HG02852 (cell line): ENCODE results near the gene PRDM16.
"Not testable (repeated sequence)": the region's sequence is repeated elsewhere in the genome, so short reads cannot be mapped to it uniquely, and the experiment has no call there.

Experiments used
- ATAC-seq: cut with Tn5 transposase; IDR thresholded peaks from one replicate; pipeline ENCODE4 v1.9.1; 2021; ENCODE audit warnings: mild to moderate bottlenecking, moderate library complexity; ENCODE audit not compliant: unreplicated experiment

PRDM16 gene

DNA sequence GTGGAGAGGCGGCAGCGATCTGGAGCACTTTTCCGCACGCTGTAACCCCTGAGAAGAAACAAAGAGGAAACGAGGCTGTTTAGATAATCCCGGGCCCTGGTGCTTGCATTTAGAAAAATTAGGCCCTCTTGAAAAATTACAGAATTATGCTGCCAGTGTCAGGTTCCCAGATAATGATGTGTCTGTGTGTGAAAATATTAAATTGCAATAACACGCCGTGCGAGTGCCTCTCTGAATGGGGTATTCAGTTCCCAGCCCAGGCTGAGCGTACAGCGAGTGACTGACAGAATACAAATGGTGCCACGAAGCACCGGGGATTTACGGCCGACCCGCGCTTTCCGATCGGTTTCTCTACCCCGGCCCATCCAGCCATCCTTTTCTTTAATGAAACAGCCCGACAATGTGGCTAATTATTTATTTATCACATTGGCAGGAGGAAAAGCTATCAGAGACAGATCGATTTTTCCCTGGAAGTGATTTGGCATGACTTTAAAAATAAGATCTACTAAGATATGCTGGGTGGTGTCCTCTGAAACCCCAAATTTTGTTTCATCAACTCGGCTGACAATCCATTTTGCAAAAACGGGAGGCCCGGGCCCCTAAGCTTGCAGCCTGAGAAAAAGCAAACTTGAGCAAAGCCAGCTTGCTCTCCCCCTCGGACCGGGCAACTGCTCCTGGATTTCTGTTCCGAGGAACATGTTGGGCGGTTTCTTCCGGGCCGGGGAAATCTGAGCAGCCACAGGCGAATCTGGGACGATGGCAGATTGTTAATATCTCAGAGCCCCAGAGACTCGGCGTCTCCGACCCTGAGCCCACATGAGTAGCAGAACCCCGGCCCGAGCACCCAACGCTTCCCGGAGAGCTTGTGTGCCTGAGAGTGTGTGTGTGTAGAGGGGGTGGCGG lies 11.3 kb downstream of the PRDM16 start:
- no peak for ATAC-seq

DNA sequence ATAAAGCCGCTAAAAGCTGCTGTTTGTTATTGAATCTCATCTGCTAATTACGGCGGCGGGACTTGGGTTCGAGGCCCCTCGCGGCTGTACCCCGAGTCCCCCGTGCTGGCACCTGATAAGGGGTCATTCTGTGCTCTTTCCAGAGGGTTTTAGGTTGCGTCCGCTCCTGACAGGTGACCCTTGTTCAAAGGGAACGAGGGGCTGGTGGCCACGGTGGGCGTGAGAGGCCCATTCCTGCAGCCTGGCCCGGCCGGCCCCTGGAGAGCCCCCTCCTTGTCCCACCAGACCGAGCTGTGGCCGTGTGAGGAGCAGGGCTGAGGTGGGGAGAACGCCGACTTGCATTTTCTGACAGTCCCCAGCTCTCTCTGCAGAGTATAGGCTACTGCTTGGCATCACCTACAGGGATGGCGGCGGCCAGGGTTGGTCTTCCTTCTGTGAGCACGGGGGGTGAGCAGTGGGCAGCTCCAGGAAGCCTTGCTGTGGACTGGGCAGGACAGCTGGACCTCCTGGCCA lies 12.2 kb downstream of the PRDM16 start:
- ATAC-seq = no peak

GRCh38 chr1:3082051-3082450 lies 13.0 kb downstream of the PRDM16 start:
- ATAC-seq = no peak

DNA sequence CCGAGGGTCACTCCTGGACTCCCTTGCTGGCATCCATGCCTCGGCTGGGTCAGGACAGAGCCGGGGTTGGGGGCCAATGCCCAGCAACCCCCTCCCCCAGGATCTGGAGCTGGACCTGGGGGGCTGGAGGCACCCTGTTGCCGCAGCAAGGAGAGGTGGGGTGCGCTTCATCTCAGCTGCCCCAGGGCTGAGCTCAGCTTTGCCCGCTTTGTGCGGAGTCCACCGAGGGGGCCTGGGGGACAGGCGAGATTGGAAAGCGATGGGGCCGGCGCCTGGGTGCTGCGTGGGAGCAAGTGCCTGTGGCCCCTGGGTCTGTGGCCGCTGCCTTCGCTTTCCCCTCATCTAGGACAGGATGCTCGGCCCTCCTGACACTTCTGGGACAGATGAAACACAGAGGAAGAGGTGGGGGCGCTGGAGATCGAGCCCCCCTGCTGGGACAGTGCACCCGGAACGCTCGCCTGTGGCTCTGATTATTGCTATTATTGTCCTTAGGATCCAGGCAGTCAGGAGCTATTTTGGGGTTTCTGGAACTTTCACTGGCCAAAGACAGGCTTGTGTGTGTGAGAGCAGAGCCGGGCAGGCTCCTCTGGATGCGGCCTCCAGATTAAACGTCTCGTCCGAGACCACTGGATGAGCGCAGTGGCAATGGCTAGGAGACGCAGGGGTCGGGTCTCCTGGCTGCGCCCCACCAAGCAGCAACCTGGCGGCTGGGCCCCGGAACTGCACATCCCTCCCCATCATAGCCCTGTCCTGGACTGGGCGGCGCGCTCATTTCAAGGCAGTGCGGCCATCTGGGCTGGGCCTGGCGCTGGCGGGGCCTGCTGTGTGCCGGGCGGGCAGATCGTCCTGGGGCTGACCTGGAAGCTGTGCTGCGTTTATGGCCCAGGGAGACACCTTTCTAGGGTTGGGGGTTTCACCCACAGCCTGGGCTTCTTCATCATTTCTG lies 13.8 kb downstream of the PRDM16 start:
- ATAC-seq = no peak

GRCh38 chr1:3084154-3084553 lies 15.2 kb downstream of the PRDM16 start:
- ATAC-seq = no peak

DNA sequence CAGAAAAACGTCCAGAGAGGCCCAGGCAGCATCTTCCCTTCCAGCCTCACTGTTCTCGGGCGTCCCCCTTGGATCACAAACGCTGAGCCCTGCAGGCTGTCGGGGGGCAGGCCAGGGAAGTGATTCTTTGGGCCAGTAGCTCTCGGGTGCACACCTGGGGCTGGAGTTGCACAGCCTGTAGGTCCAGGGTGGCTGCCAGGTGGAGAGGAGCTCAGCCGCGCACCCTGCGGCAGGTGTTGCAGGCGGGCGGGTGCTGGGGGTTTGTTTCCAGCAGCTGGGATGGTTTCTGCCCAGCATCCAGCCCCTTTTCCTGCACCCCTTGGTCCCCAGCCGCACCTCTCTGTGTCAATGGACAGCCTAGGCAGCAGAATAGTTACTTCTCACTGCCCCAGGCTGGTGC lies 15.7 kb downstream of the PRDM16 start:
- no peak for ATAC-seq

DNA sequence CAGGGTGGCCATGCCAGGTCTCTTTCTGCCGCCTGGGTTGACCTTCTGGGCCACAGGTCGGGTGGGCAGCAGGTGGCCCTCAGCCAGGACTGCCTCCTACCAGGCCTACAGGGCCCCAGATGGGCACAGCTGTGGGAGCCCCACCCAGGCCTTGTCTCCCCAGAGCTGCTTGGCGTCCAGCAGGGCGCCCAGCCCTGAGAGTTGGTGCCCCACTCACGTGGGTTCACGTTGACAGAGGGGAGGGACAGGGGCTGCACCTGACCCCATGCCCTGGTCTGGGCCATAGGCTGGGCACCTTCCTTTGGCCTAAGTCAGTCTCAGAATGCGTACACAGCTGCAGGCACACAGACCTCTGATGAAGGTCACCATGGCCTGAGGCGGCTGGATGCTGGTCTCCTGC lies 16.7 kb downstream of the PRDM16 start:
- ATAC-seq = no peak

- ATAC-seq = no peak
Measured at GRCh38 chr1:3086272-3086974, 17.4 kb downstream of the PRDM16 start.

GRCh38 chr1:3087049-3087448 lies 18.0 kb downstream of the PRDM16 start:
- no peak for ATAC-seq

DNA sequence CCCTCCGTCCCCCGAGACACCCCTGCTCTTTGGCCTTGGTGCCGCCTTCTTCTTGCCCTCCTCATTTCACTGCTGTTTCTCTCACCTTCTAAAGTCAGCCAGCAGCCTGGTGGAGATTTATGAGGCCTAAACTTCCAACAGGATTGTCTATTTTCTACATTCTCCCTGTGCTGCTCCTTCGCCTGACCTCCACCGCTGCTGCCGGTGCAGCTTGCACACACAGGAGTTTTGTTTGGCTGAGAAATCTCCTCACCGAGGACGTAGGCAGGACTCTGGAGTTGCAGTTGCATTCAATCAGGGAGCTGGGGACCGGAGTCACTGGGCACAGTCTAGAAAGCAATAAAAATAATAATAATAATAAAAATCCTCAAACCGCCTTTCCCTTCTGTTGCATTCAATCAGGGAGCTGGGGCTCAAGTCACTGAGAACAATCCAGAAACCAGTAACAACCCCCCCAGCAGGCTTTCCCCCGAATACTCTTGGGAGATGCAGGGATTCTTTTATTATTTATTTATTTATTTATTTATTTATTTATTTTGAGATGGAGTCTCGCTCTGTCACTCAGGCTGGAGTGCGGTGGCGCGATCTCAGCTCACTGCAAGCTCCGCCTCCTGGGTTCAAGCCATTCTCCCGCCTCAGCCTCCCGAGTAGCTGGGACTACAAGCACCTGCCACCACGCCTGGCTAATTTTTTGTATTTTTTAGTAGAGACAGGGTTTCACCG lies 19.1 kb downstream of the PRDM16 start:
- not testable (repeated sequence) for ATAC-seq

DNA sequence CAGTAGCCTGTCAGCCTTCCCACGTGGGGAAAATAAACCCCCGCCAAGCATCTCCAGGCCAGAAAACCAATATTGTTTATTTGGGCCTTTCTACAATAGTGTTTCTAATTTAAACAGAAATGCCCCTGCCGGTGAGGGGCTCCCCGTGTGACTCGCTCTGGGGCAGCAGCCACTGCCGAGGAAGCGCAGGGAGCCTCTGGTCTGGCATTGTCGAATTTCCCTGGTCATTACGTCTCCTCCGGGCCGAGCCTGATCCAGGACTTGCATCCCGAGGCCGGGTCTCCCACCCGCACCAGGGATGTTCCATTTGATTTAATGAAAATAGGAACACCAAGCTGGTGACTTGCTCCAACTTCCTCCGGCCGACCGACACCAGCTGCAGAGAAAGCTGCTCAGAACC lies 20.5 kb downstream of the PRDM16 start:
- no peak for ATAC-seq

GRCh38 chr1:3091334-3091733 lies 22.3 kb downstream of the PRDM16 start:
- no peak for ATAC-seq

DNA sequence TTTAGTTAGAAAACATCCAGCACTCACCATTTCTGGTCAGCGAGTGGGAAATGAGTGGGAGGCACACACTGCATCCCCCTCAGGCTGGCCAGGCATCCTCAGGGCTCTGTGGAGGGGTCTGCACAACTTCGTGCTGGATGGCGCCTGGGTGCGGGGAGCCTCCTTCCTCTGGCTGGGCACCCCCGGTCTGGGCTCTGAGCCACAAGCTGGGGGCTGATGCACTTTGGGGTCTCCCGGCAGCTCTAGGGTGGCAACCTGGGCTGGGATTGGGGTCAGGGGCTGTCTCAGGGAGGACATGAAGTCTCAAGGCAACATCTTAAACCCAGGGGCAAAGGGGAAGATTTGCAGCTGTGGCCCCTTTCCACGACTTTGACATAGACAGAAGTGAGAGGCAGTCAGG lies 23.5 kb downstream of the PRDM16 start:
- no peak for ATAC-seq

GRCh38 chr1:3093898-3094626 lies 25.1 kb downstream of the PRDM16 start:
- ATAC-seq = no peak

DNA sequence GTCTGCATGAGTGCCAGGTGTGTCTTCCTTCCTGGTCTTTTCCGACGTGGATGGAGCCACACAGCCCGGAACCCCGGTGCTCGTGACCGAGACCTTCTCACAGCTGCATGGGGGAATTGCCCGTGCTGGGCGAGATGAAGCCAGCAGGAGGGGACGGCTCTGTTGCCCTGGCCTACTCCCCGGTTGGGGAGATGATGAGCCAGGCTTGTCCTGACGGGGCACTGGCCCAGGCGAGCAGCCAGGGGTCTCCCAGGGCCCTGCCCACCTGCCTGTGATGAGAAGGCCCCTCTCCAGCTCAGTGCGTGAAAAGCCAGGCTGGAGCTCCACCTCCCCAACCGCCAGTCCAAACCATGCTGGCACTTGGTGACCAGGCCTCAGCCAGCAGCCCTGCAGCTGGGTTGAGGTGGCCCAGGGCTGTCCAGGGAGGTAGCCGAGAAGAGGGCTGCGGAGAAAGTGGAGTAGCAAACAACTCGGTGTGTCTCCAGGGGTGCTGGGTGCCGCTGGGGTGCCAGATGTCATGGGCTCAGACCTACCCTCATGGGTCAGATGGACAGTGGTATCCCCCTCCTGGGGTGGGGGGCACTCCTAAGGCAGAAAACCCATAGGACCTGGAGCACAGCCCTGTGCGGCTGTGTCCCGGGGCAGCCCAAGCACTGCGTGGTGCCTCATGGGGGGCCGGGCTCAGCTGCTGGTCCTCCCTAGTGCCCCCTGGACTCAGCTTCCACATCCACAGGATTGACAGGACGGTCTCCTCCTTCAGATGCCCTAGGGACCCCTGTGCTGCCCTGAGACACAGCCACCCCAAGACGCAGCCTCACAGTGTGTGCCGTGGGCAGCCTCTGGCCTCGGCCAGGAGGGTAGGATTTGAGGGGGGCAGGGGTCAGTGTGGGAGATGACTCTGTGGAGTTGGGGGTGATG lies 26.1 kb downstream of the PRDM16 start:
- ATAC-seq = no peak

DNA sequence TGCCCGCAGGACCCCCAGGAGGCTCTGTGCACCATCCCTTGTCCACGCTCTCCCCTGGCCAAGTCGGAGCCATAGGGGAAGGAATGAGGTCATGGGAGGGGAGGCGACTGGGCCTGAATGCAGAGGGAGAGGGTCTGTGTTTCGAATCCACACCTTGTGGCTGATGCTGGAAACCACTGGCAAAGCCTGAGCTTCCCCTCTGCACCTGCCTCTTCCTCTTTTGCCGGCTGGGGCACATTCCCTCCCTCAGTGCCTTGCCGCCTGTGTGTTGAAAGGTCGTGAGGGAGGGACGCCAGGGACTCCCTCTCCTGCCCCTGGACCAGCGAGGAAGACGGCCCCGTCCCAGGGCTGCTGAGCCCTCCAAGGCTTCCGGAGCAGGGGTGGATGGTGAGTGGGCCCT lies 27.3 kb downstream of the PRDM16 start:
- no peak for ATAC-seq

- no peak for ATAC-seq
Measured at GRCh38 chr1:3097231-3097630, 28.2 kb downstream of the PRDM16 start.

GRCh38 chr1:3097861-3098260 lies 28.9 kb downstream of the PRDM16 start:
- no peak for ATAC-seq

DNA sequence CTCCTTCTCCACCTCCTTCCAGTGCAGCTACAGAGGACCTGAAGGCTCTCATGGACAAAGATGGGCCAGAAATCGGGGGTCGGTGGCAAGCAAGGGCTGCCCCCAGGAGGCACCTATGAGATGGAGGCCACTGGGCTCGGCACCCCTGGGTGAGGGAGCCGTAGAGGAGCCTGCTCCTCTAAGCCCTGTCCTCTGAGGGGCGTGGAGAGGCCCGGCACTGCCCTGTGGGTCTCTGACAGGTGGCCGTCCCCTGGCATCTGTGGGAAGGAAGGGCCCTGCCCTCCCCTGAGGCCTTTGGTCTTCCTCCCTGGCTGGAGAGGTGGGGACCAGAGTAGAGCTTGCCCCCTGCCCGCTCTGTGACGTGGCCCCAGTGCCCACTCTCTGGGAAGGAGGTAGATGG lies 30.9 kb downstream of the PRDM16 start:
- ATAC-seq = no peak
